Anterior cingulate cortex (tissue), 58 donors: ENCODE results near the gene LSM7.
"Not testable (repeated sequence)": the region's sequence is repeated elsewhere in the genome, so short reads cannot be mapped to it uniquely, and the experiment has no call there.

Experiments
- DNase-seq, 58 donors: peaks; one replicate each; lab custom pipeline; 2025; lab: John Stamatoyannopoulos, UW

LSM7 gene

GRCh38 chr19:2356036-2356646 is 27.8 kb upstream of the LSM7 start:
- DNase-seq, result no peak

- DNase-seq, result no peak
Observed at GRCh38 chr19:2355168-2356035, 27.0 kb upstream of the LSM7 start.

- no peak for DNase-seq
Observed at GRCh38 chr19:2354670-2355069, 26.3 kb upstream of the LSM7 start.

DNA sequence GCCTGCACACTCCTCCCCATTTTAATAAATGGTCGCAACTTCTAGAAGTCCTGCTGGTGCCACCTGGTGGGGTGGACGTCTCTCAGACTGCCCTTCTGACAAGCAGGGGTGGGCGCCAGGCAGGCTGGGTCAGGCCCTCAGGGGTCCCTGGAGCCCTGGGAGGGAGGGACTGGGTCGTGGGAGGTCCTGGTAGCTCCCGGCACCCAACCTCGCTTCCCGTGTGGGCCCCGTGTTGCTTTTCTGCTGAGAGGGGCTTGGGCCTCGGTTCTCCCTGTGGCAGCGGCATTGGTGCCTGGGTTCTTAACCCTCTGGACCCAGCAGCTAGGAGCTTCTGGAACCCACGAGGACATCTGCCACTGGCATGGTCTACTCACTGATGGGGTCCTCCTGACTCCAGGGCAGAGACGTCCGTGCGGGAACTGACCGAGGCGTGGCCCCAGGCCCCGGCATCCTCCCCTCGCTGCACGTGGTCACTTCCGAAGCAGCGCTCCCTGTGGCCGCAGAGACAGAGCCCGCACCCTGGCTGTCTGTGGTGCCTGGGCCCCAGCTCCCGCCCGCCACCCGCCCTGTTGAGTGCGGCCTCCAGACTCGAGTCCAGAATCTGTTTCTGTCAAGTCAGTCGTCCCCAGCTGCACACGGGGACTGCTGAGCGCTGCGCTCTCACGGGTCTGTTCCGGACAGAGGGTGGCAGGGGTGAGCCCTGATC is 25.7 kb upstream of the LSM7 start:
- DNase-seq, result no peak

DNA sequence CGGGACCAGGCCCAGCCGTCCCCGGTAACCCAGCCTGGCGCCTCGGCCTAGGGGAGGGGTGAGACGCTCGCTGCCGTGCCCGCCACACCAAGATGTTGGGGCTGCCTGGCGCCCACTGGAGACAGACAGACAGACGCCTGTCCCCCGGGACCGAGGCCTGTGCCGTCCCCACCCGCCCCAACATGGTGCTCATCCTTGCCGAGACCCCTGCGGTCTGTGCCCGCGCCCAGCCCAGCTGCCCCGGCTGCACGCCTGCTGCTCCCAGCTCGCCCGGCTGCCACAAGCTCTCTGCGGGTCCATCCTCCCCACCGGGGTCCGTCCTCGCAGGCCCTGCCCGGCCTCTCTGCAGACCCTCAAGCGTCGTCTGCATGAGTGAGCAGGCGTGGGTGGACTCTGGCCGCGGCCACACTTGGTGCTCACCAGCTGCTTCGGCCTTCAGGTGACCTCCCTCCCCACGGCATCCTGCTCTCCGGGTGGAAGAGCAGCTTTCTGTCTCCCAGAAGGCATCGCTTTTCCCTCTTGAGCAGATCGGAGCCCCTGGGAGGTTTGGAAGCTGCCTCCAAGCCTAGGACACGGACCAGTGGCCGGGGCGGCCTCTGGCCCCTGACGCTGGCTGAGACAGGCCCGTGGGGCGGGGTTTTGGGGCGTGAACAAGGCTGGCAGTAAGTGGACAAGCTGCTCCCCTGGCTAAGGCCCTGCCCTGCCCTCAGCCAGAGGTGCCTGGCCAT is 24.9 kb upstream of the LSM7 start:
- DNase-seq, result no peak

DNA sequence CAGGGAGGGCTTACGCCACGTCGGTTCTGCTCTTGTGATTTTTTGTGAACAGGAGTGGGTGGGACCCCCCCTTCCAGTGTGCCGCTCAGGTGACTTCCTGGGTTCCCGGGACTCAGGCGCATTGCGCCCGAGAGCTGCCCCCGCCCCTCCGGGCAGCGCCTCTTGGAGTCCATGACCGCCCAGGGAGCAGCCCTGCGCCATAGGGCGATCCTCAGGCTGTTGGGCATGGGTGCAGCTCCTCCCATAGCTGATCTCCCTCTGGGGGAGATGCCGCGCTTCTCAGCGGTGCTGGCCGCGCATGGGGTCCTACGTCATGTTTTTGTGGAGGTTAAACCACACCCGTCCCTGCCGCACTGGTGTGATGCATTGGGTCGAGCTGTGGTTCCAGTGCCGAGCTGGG is 23.7 kb upstream of the LSM7 start:
- no peak for DNase-seq

DNA sequence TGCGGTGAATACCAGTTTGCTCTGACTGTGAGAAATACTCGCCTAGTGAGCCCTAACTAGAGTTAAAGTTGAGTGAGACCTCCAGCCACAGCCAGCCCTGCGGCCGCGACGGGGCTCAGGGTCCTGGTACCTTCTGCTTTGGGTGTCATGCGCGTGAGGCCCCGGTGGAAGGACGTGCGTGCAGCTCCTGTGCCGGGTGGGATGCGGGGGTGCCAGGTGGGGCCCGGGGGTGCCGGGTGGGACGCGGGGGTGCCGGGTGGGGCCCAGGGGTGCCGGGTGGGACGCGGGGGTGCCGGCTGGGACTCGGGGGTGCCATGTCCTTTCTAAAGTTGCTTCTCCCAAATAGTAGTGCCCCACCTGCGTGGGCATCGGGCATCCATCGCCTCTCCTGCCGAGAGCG is 23.2 kb upstream of the LSM7 start:
- DNase-seq, result no peak

DNA sequence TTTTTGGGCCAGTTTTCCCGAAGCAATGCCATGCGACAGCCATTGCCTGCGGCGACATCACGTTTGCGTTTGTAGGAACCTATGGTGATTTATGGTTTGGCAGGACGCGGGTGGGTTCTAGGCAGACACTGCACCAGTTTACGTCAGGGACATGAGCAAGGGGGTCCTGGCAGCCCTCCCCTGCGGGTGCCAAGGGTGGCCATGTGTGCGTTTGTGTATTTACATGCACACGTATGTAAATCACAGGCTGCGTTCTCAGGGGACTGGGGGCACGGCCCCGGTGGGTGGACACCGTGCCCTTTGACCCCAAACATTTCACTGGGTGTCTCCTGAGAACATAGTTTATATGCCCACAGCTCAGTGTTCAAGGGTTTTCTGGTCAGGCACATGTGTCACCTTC is 22.3 kb upstream of the LSM7 start:
- DNase-seq, result no peak

DNA sequence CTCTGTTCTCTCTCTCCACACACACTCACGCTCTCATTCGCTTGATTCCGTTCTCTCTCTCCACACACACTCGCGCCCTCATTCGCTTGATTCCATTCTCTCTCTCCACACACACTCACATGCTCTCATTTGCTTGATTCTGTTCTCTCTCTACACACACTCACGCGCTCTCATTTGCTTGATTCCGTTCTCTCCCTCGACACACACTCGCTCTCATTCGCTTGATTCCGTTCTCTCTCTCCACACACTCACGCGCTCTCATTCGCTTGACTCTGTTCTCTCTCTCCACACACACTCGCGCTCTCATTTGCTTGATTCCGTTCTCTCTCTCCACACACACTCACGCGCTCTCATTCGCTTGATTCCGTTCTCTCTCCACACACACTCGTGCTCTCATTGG is 21.4 kb upstream of the LSM7 start:
- not testable (repeated sequence) for DNase-seq

DNA sequence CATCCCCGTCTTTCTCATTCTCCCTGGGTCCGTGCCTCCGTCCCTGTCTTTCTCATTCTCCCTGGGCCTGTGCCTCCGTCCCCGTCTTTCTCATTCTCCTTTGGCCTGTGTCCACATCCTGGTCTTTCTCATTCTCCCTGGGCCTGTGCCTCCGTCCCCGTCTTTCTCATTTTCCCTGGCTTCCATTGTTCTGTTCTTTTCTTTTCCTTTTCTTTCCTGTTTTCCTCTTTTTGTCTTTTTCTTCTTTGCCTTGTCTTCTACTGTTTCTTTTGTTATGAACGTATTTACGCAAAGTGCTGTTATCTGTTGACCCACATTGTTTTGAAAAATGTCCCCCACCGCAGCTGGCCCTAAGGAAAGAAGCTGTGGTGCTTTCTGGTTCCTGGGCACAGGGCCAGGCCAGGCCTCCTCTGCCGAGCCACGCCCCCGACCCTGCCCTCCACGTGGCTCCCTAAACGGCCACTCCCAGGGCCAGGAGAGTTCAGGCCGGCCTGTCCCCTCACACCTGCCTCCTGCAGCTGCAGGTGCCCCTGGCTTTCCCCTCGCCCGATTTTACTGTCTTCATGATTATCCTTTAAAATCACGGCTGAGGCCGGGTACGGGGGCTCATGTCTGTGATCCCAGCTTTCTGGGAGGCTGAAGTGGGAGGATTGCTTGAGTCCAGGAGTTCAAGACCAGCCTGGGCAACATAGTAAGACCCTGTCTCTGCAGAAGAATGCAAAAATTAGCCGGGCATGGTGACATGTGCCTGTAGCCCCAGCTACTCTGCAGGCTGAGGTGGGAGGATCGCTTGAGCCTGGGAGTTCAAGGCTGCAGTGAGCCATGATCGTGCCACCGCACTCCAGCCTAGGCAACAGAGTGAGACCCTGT is 17.6 kb upstream of the LSM7 start:
- peak in 2 of 58 donors; percentile 28 to 46 for DNase-seq

- no peak for DNase-seq
Observed at GRCh38 chr19:2345076-2345475, 16.7 kb upstream of the LSM7 start.

DNA sequence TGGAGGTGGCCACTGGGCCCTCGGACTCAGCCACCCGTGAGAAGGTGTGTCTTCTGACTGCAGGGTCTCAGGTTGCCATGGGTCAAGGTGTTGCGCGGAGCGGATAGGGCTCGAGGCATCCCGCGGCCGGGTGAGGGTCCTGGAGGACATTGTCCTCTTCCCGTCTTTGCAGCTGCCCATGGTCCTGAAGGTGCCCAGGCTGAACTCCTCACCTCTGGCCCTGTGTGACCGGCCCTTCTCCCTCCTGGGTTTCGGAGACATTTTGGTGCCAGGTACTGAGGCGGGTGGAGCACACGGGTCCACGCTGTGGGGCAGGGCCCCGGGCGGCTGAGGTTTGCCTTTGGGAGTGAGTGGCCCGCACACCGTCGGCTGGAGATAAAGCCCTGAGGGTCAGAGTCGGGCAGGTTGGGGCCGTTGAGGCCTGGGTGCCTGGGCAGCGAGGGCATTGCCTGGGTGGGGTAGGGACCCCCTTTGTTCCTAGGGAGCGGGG is 16.0 kb upstream of the LSM7 start:
- no peak for DNase-seq

GRCh38 chr19:2343289-2343982 is 15.1 kb upstream of the LSM7 start:
- DNase-seq, result no peak

DNA sequence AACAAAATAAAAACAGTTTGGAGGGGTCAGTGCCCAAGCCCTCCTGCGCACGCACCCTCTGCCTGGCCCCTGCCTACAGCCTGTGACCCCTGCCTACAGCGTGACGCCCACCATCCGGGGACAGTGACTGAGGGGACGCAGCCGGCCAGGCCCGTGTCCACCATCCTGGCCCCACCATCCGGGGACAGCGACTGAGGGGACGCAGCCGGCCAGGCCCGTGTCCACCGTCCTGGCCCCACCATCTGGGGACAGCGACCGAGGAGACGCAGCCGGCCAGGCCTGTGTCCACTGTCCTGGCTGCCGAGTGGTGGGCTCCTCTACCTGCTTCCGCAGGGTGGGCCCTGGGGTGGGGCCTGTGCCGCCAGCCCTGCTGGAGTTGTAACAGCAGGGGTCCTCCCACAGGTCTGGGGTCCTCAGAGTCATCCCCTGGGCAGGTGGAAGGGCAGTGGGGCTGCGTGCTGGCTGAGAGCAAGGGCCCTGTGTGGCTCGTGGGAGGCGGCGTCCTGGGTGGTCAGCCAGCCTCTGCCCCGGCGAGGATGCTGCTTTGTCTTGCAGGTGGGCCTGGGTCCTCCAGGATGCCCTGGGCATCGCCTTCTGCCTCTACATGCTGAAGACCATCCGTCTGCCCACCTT is 14.4 kb upstream of the LSM7 start:
- no peak for DNase-seq

DNA sequence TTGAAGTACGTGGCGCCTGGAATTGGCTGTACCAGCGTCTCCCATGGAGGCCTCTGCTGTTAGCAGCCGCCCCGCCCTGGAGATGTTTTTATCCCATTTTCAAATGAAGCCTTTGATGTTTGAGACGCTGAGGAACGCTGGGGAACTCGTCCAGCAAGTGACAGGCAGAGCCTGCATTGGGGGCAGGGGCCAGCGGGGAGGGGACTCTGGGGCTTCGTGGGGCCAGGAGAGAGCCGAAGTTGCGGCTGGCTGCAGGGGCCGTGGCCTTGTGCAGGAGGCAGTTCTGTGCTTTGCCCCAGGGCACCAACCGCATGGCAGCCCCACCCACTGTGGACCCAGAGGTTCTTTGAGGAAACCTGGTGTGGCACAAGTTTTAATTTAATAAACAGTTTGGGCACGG is 13.6 kb upstream of the LSM7 start:
- no peak for DNase-seq

DNA sequence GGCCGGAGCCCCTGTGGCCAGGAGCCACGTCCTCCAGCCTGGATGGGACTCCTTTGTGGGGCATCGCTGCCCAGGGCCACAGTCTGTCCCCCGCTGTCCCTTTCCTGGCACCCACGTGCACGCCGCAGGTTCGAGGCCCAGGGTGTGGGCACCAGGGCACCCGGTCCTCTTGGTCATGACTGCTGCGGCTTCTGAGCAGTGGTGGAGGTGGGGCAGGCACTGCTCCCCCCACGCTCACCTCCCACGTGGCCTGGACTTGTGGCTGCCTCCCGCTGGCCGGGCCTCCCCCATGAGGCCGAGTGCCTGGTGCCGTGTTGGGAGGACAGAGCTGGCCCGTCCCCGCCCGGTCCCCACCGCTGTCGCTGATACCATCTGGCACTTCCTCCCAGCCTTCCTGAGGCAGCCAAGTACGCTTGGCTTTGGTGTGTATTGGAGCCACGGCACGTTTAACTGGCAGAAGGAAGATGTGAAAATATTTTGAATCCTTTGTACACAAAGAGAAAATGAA is 12.9 kb upstream of the LSM7 start:
- DNase-seq, result peak in 3 of 58 donors; percentile 10 to 18 (median 17)

DNA sequence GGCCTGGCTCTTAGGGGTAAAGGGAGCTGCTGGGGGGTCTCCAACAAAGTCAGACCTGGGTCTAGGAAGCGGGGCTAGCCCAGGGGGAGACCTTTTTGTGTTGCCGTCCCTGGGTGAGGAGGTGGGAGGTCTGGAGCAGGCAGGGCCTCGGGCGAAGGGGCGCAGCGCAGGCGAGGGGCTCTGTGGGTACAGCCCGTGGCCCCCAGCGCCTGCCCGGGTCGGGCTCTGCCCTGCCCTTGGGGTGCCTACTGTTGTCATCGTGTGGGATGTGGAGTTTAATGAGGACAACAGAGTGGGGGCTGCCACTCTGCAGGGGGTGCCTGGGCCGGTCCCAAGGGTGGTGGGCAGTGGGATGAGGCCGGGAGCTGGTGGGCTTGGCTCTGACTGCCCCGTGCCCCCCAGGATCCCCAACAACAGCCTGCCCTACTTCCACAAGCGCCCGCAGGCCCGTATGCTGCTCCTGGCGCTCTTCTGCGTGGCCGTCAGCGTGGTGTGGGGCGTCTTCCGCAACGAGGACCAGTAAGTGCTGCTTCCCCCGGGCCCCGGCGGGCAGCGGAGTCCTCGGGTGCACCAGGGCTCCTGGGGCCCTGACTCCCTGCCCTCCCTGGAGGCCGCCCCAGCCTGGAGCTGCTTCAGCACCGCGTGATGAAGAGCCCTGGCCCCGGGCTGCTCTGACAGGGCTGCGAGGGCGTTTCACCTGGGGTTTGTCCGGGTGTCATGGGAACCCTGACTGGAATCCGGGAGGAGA is 12.3 kb upstream of the LSM7 start:
- DNase-seq, result no peak
